ENCODE data around the gene PARD3B. TPM values are rescaled to one million over a fixed set of nuclear protein-coding genes. Genes with fewer than 3 reads are reported as not detected.

The PARD3B gene
- total RNA-seq, 1 donor from 2014 or later, result 23.8 TPM

GRCh38 chr2:204972606-204973336 lies 427.5 kb downstream of the PARD3B start:
- no peak overlapping the region for H3K27ac ChIP-seq
- DNase-seq (no peak), ATAC-seq (no peak)
- H3K9me3 ChIP-seq, result no peaks in the 10 kb centered on the region
- intact Hi-C loops (cut with DNase I), result no loop called here
- no peaks in the 10 kb centered on the region for H3K36me3 ChIP-seq
- no peak for TF ChIP-seq CTCF (IDR thresholded peaks at IDR 0.05)
- no peaks in the 10 kb centered on the region for H3K27me3 ChIP-seq (ENCODE audit: low read depth)
- no peak overlapping the region for H3K4me3 ChIP-seq
- no peaks in the 10 kb centered on the region for H3K4me1 ChIP-seq

- ATAC-seq (no peak), DNase-seq (no peak)
- Histone ChIP-seq H3K36me3 (no peaks in the 10 kb centered on the region), H3K27ac (no peak overlapping the region), H3K9me3 (no peaks in the 10 kb centered on the region), H3K4me3 (no peak overlapping the region), H3K27me3 (ENCODE audit: low read depth) (no peaks in the 10 kb centered on the region), H3K4me1 (no peaks in the 10 kb centered on the region)
- intact Hi-C loops (cut with DNase I), result no loop called here
- TF ChIP-seq CTCF (IDR thresholded peaks at IDR 0.05), result no peak
Measured at GRCh38 chr2:204973616-204974015, 428.3 kb downstream of the PARD3B start.

- no peaks in the 10 kb centered on the region for H3K36me3 ChIP-seq
- no peaks in the 10 kb centered on the region for H3K4me1 ChIP-seq
- no peak for TF ChIP-seq CTCF (IDR thresholded peaks at IDR 0.05)
- H3K9me3 ChIP-seq, result no peaks in the 10 kb centered on the region
- H3K4me3 ChIP-seq, result no peak overlapping the region
- DNase-seq, result no peak
- ATAC-seq, result no peak
- no peaks in the 10 kb centered on the region for H3K27me3 ChIP-seq (ENCODE audit: low read depth)
- intact Hi-C loops (cut with DNase I), result no loop called here
- no peak overlapping the region for H3K27ac ChIP-seq
Measured at GRCh38 chr2:204974487-204974886, 429.2 kb downstream of the PARD3B start.

GRCh38 chr2:204977914-204978313 lies 432.6 kb downstream of the PARD3B start:
- Histone ChIP-seq H3K27me3 (ENCODE audit: low read depth) (no peaks in the 10 kb centered on the region), H3K4me1 (no peaks in the 10 kb centered on the region), H3K9me3 (no peaks in the 10 kb centered on the region), H3K4me3 (no peak overlapping the region), H3K36me3 (no peaks in the 10 kb centered on the region), H3K27ac (no peak overlapping the region)
- no peak for TF ChIP-seq CTCF (IDR thresholded peaks at IDR 0.05)
- DNase-seq, result no peak
- ATAC-seq, result no peak
- intact Hi-C loops (cut with DNase I), result no loop called here

GRCh38 chr2:204982303-204982702 lies 437.0 kb downstream of the PARD3B start:
- intact Hi-C loops (cut with DNase I), result no loop called here
- no peak overlapping the region for H3K4me3 ChIP-seq
- ATAC-seq (no peak), DNase-seq (no peak)
- no peaks in the 10 kb centered on the region for H3K4me1 ChIP-seq
- no peak for TF ChIP-seq CTCF (IDR thresholded peaks at IDR 0.05)
- no peaks in the 10 kb centered on the region for H3K9me3 ChIP-seq
- H3K27ac ChIP-seq, result no peak overlapping the region
- H3K36me3 ChIP-seq, result no peaks in the 10 kb centered on the region
- no peaks in the 10 kb centered on the region for H3K27me3 ChIP-seq (ENCODE audit: low read depth)

All from lower lobe of right lung (tissue), 2 donors.